Astrocyte (in vitro differentiated cells and primary cell): ENCODE data around the gene B3GNT7. TPM values are rescaled to one million over a fixed set of nuclear protein-coding genes. Genes with fewer than 3 reads are reported as not detected.

Experiments used
- DNase-seq: peaks from one replicate; pipeline ENCODE4 v3.0.0-alpha.2; 2010; ENCODE audit warnings: low read depth
- FAIRE-seq: peaks from 2 replicates; lab custom pipeline; 2011; peaks lifted over from hg19 to GRCh38; lab: Jason Lieb, UNC
- H2AFZ ChIP-seq: 2 replicates; pipeline ENCODE4 v1.6.0; 2012; ENCODE audit warnings: low read depth, low read length, inconsistent platforms
- H3K27ac ChIP-seq: 2 replicates; pipeline ENCODE4 v1.5.1; 2011; ENCODE audit warnings: low read depth, low read length, inconsistent platforms
- H3K27me3 ChIP-seq: 2 replicates; pipeline ENCODE4 v1.6.0; 2011; ENCODE audit warnings: low read length, inconsistent platforms; ENCODE audit not compliant: insufficient read depth
- H3K36me3 ChIP-seq: 2 replicates; pipeline ENCODE4 v1.5.1; 2011; ENCODE audit warnings: low read length, inconsistent platforms; ENCODE audit not compliant: insufficient read depth
- H3K4me1 ChIP-seq: 2 replicates; pipeline ENCODE4 v1.5.1; 2011; ENCODE audit warnings: low read length, inconsistent platforms; ENCODE audit not compliant: insufficient read depth
- H3K4me2 ChIP-seq: 2 replicates; pipeline ENCODE4 v1.6.0; 2012; ENCODE audit warnings: low read length, inconsistent platforms
- H3K4me3 ChIP-seq: 2 replicates; pipeline ENCODE4 v1.5.1; 2011; ENCODE audit warnings: low read depth, mild to moderate bottlenecking, low read length, inconsistent platforms; ENCODE audit not compliant: insufficient read depth
- H3K79me2 ChIP-seq: 2 replicates; pipeline ENCODE4 v1.6.0; 2012; ENCODE audit warnings: mild to moderate bottlenecking, low read length, inconsistent platforms; ENCODE audit not compliant: insufficient read depth
- H3K9ac ChIP-seq: 2 replicates; pipeline ENCODE4 v1.6.0; 2012; ENCODE audit warnings: mild to moderate bottlenecking, low read length, inconsistent platforms
- H3K9me3 ChIP-seq: 2 replicates; pipeline ENCODE4 v1.5.1; 2012; ENCODE audit warnings: low read depth, mild to moderate bottlenecking, low read length, inconsistent platforms; ENCODE audit not compliant: insufficient read depth
- H4K20me1 ChIP-seq: 2 replicates; pipeline ENCODE4 v1.6.0; 2012; ENCODE audit warnings: low read length, inconsistent platforms; ENCODE audit not compliant: insufficient read depth
- H3K27ac Mint-ChIP-seq: one replicate; pipeline ENCODE4 v1.8.0; 2021; ENCODE audit warnings: mild to moderate bottlenecking, mixed read lengths; ENCODE audit not compliant: unreplicated experiment
- H3K27me3 Mint-ChIP-seq: one replicate; pipeline ENCODE4 v1.8.0; 2021; ENCODE audit warnings: low read depth, mixed read lengths; ENCODE audit not compliant: unreplicated experiment
- H3K36me3 Mint-ChIP-seq: one replicate; pipeline ENCODE4 v1.8.0; 2021; ENCODE audit warnings: low read depth, mixed read lengths; ENCODE audit not compliant: unreplicated experiment
- H3K4me1 Mint-ChIP-seq: one replicate; pipeline ENCODE4 v1.8.0; 2021; ENCODE audit warnings: low read depth, mixed read lengths; ENCODE audit not compliant: unreplicated experiment
- H3K4me3 Mint-ChIP-seq: one replicate; pipeline ENCODE4 v1.8.0; 2021; ENCODE audit warnings: mild to moderate bottlenecking, moderate library complexity, mixed read lengths; ENCODE audit not compliant: unreplicated experiment
- H3K9me3 Mint-ChIP-seq: one replicate; pipeline ENCODE4 v1.8.0; 2021; ENCODE audit warnings: mild to moderate bottlenecking, mixed read lengths; ENCODE audit not compliant: unreplicated experiment
- CTCF ChIP-seq: IDR thresholded peaks from 2 replicates; pipeline ENCODE4 v1.5.1; 2011; ENCODE audit warnings: low read depth, mild to moderate bottlenecking, inconsistent platforms, low read length, moderate library complexity; ENCODE audit not compliant: insufficient read depth
- EZH2 ChIP-seq: IDR thresholded peaks from 2 replicates; pipeline ENCODE4 v1.6.1; 2012; ENCODE audit warnings: mild to moderate bottlenecking, low read length, inconsistent platforms; ENCODE audit not compliant: insufficient read depth
- total RNA-seq: library from RNA; stranded (reverse); gene quantifications from 2 replicates; pipeline ENCODE4 v1.2.1, GENCODE V29; 2021

Gene B3GNT7
- total RNA-seq, 1 donor from 2014 or later: 1.7 TPM

GRCh38 chr2:231362555-231363184 is 32.8 kb upstream of the B3GNT7 start:
- no peaks in the 10 kb centered on the region for H3K27me3 ChIP-seq
- DNase-seq (no peak), FAIRE-seq (no peak)
- H4K20me1 ChIP-seq: no peaks in the 10 kb centered on the region
- H3K27ac Mint-ChIP-seq: peak overlapping the region; percentile 3
- H2AFZ ChIP-seq: no peak overlapping the region
- no peak overlapping the region for H3K4me2 ChIP-seq
- H3K27ac ChIP-seq: no peak overlapping the region
- no peaks in the 10 kb centered on the region for H3K27me3 Mint-ChIP-seq
- peaks cover 8% of the 10 kb centered on the region for H3K36me3 Mint-ChIP-seq
- H3K4me3 Mint-ChIP-seq: no peak overlapping the region
- TF ChIP-seq CTCF (no peak), EZH2 (no peak)
- no peaks in the 10 kb centered on the region for H3K9me3 ChIP-seq
- peaks cover under 1% of the 10 kb centered on the region for H3K4me1 Mint-ChIP-seq
- H3K9me3 Mint-ChIP-seq: peaks cover 3% of the 10 kb centered on the region
- no peak overlapping the region for H3K9ac ChIP-seq
- H3K4me1 ChIP-seq: peaks cover 12% of the 10 kb centered on the region
- peaks cover 2% of the 10 kb centered on the region for H3K36me3 ChIP-seq
- H3K4me3 ChIP-seq: no peak overlapping the region
- no peaks in the 10 kb centered on the region for H3K79me2 ChIP-seq

- peaks cover 8% of the 10 kb centered on the region for H3K36me3 Mint-ChIP-seq
- Histone ChIP-seq H3K36me3 (peaks cover 2% of the 10 kb centered on the region), H4K20me1 (no peaks in the 10 kb centered on the region), H3K9me3 (no peaks in the 10 kb centered on the region), H3K4me1 (peaks cover 12% of the 10 kb centered on the region), H3K27me3 (no peaks in the 10 kb centered on the region), H3K79me2 (no peaks in the 10 kb centered on the region), H3K4me3 (no peak overlapping the region), H2AFZ (no peak overlapping the region), H3K9ac (no peak overlapping the region), H3K4me2 (no peak overlapping the region), H3K27ac (no peak overlapping the region)
- no peak overlapping the region for H3K4me3 Mint-ChIP-seq
- peaks cover 3% of the 10 kb centered on the region for H3K9me3 Mint-ChIP-seq
- DNase-seq: no peak
- H3K27ac Mint-ChIP-seq: no peak overlapping the region
- FAIRE-seq: no peak
- TF ChIP-seq CTCF (no peak), EZH2 (no peak)
- no peaks in the 10 kb centered on the region for H3K27me3 Mint-ChIP-seq
- no peaks in the 10 kb centered on the region for H3K4me1 Mint-ChIP-seq
Measured at GRCh38 chr2:231364061-231364460, 31.4 kb upstream of the B3GNT7 start.
